Epidermal melanocyte (primary cell): ENCODE data around the gene RMND5B.
"Not testable (repeated sequence)": the region's sequence is repeated elsewhere in the genome, so short reads cannot be mapped to it uniquely, and the experiment has no call there.

Source experiments
- DNase-seq: peaks from one replicate; pipeline ENCODE4 v3.0.0; 2011; ENCODE audit warnings: low spot score; ENCODE audit not compliant: insufficient read length

RMND5B gene, protein sequence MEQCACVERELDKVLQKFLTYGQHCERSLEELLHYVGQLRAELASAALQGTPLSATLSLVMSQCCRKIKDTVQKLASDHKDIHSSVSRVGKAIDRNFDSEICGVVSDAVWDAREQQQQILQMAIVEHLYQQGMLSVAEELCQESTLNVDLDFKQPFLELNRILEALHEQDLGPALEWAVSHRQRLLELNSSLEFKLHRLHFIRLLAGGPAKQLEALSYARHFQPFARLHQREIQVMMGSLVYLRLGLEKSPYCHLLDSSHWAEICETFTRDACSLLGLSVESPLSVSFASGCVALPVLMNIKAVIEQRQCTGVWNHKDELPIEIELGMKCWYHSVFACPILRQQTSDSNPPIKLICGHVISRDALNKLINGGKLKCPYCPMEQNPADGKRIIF

DNA sequence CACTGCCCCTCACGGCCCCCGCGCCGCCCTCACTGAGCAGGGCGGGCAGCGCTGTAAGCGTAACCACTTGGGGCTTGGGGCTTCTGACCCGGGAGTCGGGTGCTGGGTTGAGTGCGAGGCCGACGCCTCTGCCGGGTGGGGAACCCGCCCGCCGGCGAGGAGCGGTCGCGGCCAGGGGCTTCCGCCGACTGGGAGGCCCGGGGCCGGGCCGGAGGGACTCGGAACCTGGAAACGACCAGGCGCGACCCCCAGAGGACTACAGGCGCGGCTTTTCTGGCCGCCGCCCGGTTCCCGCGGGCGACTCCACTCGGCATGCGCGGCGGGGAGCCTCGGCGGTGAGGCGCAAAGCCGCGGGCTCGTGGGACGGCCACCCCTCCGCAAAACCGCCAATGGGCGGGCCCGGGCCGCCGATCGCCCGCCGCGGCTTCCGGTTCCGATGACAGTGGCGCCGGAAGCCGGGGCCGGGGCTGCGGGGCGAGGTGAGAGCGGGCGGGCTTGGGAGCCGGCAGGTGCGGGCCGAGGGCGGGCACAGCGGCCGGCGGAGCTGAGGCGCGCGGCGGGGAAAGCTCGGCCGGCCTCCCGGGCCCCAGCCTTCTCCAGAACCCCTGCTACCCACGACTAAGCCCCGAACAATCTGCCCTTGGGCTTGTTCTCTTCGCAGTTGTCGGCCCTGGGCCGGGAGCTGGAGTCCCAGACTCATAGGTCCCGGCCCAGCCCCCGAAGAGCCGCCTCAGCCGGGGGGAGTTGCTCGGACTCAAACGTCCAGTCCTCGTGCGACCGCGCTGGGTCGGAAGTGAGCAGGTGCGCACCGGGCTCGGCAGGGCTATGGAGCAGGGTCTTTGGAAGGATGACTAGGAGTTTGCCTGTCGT is at the start of gene RMND5B:
Gene RMND5B (plus strand): TSS at position 439 of the 870 bp plus-strand sequence. CDS start 7,106 bp downstream, outside the sequence.
- DNase-seq = peak; percentile 88

DNA sequence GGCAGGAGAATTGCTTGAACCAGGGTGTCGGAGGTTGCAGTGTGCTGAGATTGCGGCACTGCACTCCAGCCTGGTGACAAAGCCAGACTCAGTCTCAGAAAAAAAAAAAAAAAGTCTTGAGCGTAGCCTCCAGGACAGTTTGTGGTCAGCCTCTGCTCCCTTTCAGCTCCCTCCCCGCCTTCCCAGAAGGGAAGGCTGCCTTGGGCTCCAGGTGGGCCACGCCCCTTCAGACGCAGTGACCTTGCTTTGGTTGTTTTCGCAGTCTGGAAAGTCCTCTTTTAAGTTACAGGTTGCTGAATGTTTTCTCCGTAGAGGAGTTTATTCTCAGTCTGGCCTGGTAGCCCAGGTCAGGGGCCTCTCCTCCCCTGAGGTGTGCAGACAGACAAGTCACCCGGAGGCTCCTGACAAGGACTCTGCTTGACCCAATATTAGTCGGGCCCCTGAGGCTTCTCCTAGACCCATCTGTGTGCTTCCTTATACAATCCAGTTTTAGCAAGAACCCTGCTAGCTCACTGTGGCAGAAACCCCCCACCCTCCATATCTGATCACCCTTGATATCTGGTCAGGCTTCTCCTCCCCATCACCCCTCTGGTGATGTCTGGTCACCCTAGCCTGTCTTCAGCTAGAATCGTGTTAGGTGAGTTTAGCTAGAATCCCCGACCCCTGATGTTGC is 49.1 kb upstream of the RMND5B start:
- no peak for DNase-seq

DNA sequence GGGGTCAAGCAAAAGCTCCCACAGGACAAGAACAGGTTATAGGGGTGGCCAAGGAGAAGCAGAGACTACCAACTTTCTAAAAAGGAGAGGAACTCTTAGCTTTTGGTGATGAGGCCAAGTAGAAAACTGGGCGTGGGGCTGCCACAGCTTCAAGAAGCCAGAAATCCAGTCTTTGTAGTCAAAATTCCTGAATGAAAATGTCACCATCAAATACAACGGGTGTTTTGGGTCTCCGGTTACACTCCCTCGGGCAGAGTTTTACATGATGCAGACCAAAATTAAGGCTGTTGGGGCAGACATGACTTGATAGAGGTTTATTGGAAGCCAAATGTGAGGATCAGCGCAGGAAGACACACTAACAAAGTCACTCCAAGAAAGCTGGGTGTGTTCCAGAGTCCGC is 46.9 kb upstream of the RMND5B start:
- no peak for DNase-seq

DNA sequence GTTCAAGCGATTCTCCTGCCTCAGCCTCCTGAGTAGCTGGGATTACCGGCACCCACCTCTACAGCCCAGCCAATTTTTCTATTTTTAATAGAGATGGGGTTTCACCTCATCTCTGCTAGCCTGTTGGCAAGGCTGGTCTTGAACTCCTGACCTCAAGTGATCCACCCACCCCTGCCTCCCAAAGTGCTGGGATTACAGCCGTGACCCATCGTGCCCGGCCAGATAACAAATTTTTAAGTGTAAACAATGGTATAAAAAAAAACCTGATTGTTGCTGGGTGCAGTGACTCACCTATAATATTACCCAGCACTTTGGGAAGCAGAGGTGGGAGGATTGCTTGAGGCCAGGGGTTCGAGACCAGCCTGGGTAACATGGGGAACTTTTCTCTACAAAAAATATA is 45.5 kb upstream of the RMND5B start:
- no peak for DNase-seq

DNA sequence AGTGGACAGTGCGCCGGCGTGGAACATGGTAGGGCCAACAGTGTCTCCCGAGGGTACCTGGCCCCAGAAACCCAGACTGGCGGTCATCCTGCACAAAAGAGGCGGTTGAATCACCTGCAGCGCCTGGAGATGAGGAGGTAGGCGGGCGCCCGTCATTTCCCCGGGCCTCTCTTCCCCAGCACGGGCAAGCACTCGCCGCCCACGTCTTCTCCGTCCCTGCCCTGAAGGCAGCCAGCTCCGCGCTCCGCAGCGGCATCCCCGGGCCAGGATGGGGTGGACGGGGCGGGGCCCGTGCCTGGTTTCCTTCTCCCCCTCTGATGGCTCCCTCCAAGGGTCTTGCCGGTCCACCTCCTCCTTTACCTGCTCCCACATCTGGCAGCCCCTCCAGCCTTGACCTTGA is 44.5 kb upstream of the RMND5B start:
- DNase-seq = no peak

DNA sequence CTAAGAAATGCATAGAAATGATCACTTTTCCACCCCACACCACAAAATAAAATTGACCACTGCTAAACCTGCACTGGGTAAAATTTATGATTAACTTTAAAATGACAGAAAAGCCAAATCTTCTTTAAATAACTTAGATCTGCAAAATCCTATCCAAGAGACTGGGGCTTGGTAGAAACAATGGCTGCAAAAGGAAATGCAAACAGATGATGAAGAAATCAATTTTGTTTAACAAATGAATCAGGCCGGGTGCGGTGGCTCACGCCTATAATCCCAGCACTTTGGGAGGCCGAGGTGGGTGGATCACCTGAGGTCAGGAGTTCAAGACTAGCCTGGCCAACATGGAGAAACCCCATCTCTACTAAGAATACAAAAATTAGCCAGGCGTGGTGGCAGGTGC is 43.6 kb upstream of the RMND5B start:
- DNase-seq = not testable (repeated sequence)

DNA sequence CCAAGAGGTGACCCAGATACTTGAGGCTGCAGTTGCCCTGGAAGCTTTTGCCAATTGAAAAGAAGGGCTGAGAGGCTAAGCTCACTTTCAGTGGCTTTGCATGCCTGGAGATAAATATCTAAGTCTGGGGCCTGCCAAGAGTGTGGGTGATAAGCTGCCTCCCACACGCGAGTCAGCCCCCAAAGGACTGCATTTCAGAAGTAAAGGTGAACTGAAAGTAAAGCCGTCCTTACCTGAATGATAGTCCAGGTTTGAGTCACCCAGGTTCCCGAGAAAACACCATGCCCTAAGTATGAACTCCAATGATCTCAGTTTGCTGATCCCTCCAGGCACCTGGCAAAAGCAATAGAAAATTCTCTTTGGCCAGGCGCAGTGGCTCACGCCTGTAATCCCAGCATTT is 40.0 kb upstream of the RMND5B start:
- DNase-seq = no peak

DNA sequence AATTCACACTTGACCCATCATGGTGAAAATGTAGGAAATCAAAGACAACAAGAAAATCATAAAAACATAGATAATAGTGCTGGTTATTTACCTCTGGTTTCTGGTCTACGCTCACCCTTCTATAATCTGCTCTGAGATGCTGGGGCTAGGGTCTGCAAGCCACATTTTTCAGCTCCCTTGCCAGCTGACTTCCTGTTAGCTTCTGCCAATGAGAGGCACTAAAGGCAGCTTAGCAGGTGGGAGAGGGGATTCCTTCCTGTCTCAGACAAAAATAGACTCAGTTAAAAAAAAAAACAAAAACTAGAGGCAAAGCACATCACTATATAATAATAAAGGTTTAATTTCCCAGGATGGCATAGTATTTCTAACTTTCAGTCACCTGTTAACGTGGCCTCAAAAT is 37.7 kb upstream of the RMND5B start:
- no peak for DNase-seq

DNA sequence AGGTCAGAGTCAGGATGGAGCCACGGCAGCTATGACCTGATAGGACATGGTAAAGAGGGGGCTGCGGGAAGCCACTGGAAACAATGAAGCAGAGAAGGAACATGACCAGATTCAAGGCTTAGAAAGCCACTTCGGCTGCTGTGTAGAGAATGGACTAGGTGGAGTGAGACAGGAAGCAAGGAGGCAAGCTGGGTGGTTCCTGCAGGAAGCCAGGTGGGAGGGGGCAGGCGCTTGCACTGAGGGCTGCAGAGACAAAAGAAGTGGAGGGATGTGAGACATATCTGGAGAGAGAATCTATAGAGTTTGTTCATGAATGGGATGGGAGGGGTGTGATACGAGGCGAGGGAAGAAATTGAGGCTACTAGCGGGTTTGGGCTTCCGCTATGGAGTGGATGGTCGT is 36.5 kb upstream of the RMND5B start:
- no peak for DNase-seq

DNA sequence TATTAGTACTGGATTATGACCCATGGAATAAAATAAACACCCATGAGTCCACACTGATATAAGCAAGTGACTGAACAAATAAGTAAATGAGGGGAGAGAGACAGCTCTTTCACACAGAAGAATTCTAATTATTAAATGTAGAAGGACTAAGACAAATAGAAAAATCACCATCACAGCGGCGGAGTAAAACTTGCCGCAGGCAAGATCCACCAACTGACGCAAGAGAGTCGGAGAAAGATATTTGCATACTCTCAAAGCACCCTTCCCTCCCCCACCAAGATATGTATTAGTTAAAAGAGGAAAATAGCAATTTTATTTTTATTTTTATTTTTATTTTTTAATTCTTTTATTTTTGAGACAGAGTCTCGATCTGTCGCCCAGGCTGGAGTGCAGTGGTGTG is 32.1 kb upstream of the RMND5B start:
- no peak for DNase-seq

DNA sequence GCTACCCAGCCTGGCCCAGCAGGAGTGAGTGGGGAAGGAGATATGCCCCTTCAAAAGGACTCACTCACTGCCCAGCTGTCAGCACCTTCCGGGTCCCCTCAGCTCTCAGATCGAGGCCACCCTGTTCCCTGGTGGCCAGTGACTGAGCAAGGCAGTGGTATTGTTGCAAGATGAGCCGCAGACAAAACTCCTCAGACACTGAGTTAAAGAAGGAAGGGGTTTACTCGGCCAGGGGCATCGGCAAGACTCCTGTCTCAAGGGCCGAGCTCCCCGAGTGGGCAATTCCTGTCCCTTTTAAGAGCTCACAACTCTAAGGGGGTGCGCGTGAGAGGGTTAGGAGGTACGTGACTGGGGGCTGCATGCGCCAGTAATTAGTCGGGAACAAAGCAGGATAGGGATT is 27.2 kb upstream of the RMND5B start:
- no peak for DNase-seq

DNA sequence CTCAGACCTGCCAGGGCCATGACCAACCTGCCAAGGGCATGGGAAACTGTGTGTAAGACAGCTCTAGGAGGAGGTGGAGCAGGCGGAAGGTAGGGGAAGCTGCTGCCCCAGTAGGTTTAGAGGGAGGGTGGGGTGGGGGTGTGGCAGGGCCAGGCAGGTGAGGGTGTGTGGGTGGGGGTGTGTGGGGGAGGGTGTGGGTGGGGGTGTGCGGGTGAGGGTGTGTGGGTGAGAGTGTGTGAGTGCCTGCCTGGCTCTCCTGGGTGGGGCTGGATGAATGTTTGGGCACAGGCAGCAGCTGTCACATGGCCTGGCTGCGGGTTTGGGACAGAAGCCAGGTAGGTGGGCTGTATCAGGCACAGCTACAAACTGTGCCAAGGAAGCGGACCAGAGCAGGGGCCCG is 26.3 kb upstream of the RMND5B start:
- no peak for DNase-seq

DNA sequence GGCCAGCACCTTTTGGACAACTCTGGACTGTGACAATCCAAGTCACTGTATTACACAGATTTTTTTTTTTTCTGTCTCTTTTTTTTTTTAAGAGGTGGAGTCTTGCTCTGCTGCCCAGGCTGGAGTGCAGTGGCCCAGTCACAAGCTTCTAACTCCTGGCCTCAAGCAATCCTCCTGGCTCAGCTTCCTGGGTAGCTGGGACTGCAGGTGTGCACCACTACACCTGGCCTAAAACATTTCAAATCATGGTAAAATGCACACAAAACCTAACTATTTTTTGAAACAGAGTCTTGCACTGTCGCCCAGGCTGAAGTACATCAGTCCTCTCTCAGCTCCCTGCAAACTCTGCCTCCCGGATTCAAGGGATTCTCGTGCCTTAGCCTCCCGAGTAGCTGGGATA is 24.7 kb upstream of the RMND5B start:
- no peak for DNase-seq

DNA sequence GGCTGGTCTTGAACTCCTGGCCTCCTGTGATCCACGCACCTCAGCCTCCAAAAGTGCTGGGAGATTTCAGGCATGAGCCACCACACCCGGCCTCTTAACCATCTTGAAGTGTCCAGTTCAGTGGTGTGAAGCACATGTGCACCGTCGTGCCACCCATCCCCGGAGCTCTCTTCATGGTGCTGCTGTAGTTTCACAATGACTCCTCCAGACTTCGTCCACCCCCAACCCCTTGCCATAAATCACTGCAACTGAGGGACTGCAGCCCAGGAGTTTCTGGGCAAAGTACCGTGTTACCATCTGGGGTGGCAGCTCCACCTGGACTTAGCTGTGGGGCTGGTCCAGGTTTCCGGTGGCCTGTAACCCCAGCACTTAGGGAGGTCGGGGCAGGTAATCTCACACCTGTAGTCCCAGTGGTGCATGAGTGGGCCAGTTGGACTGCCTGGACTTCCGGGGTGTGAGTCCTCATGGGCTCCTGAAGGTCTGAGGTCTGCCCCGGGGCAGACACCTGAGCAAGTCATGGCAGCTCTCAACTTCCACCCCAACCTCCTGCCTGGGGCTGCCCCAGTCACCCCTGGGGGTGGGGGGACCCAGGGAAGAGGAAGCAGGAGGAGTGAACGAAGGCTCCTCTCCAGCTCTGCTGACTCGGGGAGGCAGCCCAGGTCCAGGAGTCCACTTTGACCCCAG is 24.1 kb upstream of the RMND5B start:
- no peak for DNase-seq

DNA sequence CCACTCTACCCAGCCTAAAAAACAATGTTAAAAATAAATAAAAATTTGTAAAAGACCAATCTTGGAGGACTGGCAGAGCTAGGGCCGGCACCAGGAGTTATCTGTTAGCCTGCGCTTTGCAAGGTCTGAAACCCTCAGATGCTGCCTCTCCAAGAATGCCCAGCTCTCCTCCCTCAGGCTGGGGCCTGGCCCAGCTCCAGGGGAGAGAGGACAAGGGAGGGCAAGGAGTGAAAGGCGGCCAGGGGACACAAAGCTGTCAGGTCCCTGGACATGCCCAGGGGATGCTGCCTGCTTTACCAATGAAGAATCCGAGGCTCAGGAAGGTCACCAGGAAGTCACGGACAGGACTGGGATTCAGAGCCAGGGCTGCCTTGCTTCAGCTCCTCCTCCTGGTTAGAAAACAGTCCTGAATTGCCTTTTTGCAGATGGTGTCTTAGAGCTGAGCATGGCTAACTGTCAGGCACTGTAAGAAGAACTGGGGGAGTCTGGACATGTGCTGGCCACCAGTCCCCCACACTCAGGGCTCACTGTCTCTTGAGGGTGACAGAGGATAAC is 23.0 kb upstream of the RMND5B start:
- no peak for DNase-seq

DNA sequence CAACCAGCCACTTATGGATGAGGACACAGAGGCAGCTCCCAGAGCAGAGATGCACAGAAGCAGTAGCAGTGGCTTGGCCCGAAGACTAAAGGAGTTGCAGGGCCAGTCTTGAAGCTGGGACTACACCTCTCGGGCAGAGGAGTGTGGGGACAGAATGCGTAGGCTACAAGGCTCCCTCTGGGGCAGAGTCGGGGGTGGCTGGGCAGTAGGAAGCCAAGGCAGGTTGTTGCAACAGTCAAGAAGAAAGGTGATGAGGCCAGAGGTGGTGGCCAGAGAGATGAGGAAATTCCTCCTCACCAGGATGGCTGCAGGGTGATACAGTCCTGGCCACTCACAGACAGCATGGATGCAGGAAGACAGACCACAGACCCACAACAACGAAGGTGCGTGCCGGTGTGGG is 22.4 kb upstream of the RMND5B start:
- DNase-seq = no peak

DNA sequence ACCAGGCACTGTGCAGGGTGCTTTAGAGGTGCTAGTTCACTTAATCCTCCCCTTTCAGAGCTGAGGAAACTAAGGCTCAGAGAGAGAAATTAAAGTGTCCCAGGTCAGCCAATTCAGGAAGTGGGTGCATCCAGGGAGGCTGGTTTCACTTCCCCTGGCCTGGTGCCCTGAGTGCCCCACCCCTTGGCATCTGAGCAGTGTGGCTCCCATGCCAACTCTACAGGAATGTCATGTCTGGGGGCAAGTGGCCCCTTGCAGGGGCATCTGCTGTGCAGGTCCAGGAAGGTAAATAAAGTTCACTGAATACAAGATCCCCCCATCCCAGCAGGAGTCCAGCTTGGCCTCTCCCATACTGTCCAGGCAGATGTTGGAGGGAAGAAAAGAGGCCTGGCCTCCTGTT is 21.8 kb upstream of the RMND5B start:
- no peak for DNase-seq

DNA sequence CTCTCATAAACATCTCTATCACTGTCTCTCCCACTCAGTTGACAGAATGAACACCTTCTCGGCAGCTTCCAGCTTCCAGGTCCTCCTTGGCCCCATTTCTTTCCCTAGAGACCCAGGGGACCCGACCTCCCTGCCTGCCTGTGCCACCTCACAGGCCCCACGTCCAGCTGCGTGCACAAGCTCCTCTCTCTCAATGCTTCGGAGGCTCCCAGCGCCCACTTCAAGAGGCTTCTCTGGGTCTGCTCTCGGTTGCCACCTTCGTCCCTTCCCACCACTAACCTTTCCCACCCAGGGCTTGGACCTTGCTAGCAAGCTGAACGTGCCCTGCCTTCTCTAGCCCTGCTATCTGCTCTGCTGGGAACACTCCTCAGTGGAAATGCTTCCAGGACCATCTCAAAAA is 20.3 kb upstream of the RMND5B start:
- DNase-seq = no peak

DNA sequence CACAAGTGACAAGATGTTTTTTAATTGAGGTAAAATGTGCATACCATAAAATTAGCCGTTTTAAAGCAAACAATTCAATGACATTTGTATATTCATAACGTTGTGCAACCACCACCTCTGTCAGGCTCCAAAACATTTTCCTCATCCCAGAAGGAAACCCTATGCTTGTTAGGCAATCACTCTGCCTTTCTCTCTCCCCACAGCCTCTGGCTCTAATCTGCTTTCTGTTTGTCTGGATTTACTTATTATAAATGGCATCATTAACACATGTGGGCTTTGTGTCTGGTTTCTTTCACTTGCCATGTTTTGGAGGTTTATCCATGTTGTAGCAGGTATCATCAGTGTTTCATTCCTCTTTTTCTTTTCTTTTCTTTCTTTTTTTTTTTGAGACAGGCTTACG is 18.9 kb upstream of the RMND5B start:
- DNase-seq = peak; percentile 60

DNA sequence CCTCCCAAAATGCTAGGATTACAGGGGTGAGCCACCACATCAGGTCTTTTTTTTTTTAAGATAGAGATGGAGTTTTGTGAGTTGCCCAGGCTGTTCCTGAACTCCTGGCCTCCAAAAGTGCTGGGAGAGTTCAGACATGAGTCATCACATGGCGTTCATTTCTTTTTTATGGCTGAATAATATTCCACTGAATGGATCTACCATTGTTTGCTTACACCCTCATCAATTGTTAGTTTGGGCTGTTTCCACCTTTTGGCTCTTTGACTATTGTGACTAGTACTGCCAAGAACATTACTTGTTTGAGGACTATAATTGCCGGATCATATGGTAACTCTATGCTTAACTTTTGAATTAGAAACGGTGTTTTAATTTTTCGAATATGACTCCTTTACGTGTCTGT is 18.3 kb upstream of the RMND5B start:
- DNase-seq = no peak

DNA sequence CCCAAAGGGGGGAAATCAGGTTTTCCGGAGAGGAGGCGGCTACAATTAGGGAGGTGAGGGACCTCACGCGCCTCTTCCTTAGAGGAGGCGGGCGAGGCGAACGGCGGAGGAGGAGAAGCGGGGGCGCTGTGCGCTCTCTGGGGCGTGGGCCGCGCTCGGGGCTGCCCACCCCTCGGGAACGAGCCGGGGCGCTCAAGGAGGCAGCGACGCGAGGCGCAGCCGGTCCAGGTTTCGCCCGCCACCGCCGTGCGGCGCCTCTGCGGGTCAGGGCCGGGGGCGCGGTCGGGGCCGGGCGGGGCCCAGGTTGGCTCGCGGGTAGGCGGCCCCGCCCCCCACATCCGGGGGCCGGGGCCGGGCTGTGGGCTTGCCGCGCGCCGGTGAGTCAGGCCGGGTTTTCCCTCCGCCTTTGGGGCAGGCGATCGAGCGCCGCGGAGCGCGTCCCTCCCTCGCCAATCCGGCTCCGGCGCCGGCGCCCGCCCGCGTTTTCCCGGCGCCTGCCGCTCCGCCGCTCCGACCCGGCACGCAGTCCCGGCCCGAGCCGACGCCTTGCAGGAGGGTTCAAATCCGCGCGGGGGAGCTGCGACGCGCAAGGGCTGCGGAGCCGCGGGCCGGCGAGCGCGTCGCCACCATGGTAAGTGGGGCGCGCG is 17.6 kb upstream of the RMND5B start, which contains the start of gene N4BP3:
Gene N4BP3 (plus strand): TSS at position 392 of the 647 bp plus-strand sequence. CDS start 6,052 bp downstream, outside the sequence.
- peak; percentile 39 for DNase-seq
